Measurements from ENCODE around the gene PRCC. TPM values are rescaled to one million over a fixed set of nuclear protein-coding genes. Genes with fewer than 3 reads are reported as not detected.

The PRCC gene
- total RNA-seq, 1 donor from 2014 or later = 75.5 TPM

DNA sequence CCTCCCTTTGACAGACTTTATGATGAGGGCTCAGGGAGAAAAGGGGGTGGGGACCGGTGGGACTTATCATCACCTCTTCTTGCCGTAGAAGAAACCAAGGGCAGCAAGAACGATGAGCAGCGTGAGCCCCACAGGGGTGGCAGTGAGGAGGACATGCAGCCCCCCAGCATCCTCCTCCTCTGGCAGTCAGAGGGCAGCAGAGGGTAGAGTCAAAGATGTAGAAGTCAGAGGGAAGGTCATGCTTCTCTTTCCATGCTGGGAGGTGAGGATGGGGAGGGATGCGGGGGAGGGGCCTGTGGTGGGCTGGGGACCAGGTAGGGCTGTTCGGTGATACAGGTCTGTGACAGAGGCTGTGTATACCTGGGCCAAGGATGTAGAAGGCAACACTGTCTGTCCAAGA, 76.8 kb downstream of the PRCC start:
- no peaks in the 10 kb centered on the region for H3K79me2 ChIP-seq (ENCODE audit: insufficient read depth, low read length)
- TF ChIP-seq, protein P1, sequence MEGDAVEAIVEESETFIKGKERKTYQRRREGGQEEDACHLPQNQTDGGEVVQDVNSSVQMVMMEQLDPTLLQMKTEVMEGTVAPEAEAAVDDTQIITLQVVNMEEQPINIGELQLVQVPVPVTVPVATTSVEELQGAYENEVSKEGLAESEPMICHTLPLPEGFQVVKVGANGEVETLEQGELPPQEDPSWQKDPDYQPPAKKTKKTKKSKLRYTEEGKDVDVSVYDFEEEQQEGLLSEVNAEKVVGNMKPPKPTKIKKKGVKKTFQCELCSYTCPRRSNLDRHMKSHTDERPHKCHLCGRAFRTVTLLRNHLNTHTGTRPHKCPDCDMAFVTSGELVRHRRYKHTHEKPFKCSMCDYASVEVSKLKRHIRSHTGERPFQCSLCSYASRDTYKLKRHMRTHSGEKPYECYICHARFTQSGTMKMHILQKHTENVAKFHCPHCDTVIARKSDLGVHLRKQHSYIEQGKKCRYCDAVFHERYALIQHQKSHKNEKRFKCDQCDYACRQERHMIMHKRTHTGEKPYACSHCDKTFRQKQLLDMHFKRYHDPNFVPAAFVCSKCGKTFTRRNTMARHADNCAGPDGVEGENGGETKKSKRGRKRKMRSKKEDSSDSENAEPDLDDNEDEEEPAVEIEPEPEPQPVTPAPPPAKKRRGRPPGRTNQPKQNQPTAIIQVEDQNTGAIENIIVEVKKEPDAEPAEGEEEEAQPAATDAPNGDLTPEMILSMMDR (IDR thresholded peaks at IDR 0.05; ENCODE audit: insufficient read depth, low read depth, low read length) = no peak
- no peak for TF ChIP-seq EZH2 (IDR thresholded peaks at IDR 0.05; ENCODE audit: insufficient read depth, low read length)
- H3K4me1 ChIP-seq (ENCODE audit: insufficient read depth, low read length) = no peaks in the 10 kb centered on the region
- Mint-ChIP-seq H3K36me3 (ENCODE audit: low read depth, unreplicated experiment) (peaks cover 4% of the 10 kb centered on the region), H3K4me3 (ENCODE audit: unreplicated experiment) (no peak overlapping the region), H3K27ac (ENCODE audit: unreplicated experiment) (no peak overlapping the region), H3K9me3 (ENCODE audit: unreplicated experiment) (peaks cover 20% of the 10 kb centered on the region), H3K27me3 (ENCODE audit: low read depth, unreplicated experiment) (peaks cover 93% of the 10 kb centered on the region), H3K4me1 (ENCODE audit: low read depth, unreplicated experiment) (peaks cover 4% of the 10 kb centered on the region)
- FAIRE-seq = no peak
- H3K9ac ChIP-seq (ENCODE audit: low read length) = no peak overlapping the region
- H3K4me2 ChIP-seq (ENCODE audit: low read length) = no peak overlapping the region
- H3K4me3 ChIP-seq (ENCODE audit: insufficient read depth, low read depth, low read length) = no peak overlapping the region
- no peaks in the 10 kb centered on the region for H3K36me3 ChIP-seq (ENCODE audit: insufficient read depth, low read length)
- no peak overlapping the region for H3K27ac ChIP-seq (ENCODE audit: low read depth, low read length)
- peaks cover 67% of the 10 kb centered on the region for H3K27me3 ChIP-seq (ENCODE audit: insufficient read depth, low read length)
- no peak for DNase-seq (ENCODE audit: low read depth)
- no peaks in the 10 kb centered on the region for H4K20me1 ChIP-seq (ENCODE audit: insufficient read depth, low read length)
- H3K9me3 ChIP-seq (ENCODE audit: insufficient read depth, low read depth, low read length) = no peaks in the 10 kb centered on the region
- H2AFZ ChIP-seq (ENCODE audit: low read depth, low read length) = no peak overlapping the region

DNA sequence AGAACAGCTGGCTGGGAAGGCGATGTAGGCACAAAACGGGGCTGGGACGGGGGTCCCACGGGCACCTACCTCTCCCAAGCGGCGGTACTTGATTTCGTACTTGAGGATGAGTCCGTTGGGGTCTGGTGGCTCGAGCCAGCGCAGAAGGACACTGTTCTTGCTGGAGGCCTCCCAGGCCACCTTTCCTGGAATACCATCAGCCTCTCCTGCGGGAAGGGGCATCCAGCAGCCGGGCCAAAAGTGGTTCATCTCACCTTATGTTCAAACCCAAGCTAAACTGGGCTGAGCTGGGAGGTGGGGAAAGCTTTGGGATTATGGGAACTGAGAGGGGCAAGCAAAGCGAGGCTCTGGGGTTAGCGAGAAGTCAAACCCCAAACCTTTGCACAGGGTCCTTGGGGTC, 77.3 kb downstream of the PRCC start:
- peak overlapping the region; percentile 41 for H3K4me2 ChIP-seq (ENCODE audit: low read length)
- peaks cover 94% of the 10 kb centered on the region for H3K27me3 Mint-ChIP-seq (ENCODE audit: low read depth, unreplicated experiment)
- H3K4me3 ChIP-seq (ENCODE audit: insufficient read depth, low read depth, low read length) = no peak overlapping the region

More for the DNA sequence above, 77.3 kb downstream of the PRCC start:
- no peaks in the 10 kb centered on the region for H3K79me2 ChIP-seq (ENCODE audit: insufficient read depth, low read length)
- H4K20me1 ChIP-seq (ENCODE audit: insufficient read depth, low read length) = no peaks in the 10 kb centered on the region
- Mint-ChIP-seq H3K9me3 (ENCODE audit: unreplicated experiment) (peaks cover 20% of the 10 kb centered on the region), H3K36me3 (ENCODE audit: low read depth, unreplicated experiment) (peaks cover 4% of the 10 kb centered on the region), H3K27ac (ENCODE audit: unreplicated experiment) (no peak overlapping the region), H3K4me1 (ENCODE audit: low read depth, unreplicated experiment) (peaks cover 4% of the 10 kb centered on the region), H3K4me3 (ENCODE audit: unreplicated experiment) (no peak overlapping the region)
- TF ChIP-seq, protein P1 (IDR thresholded peaks at IDR 0.05; ENCODE audit: insufficient read depth, low read depth, low read length) = no peak
- peak; percentile 50 for TF ChIP-seq EZH2 (IDR thresholded peaks at IDR 0.05; ENCODE audit: insufficient read depth, low read length)
- DNase-seq (ENCODE audit: low read depth) (no peak), FAIRE-seq (no peak)
- H2AFZ ChIP-seq (ENCODE audit: low read depth, low read length) = no peak overlapping the region
- H3K27ac ChIP-seq (ENCODE audit: low read depth, low read length) = no peak overlapping the region
- no peaks in the 10 kb centered on the region for H3K9me3 ChIP-seq (ENCODE audit: insufficient read depth, low read depth, low read length)
- H3K9ac ChIP-seq (ENCODE audit: low read length) = no peak overlapping the region
- H3K4me1 ChIP-seq (ENCODE audit: insufficient read depth, low read length) = no peaks in the 10 kb centered on the region
- H3K36me3 ChIP-seq (ENCODE audit: insufficient read depth, low read length) = no peaks in the 10 kb centered on the region
- H3K27me3 ChIP-seq (ENCODE audit: insufficient read depth, low read length) = peaks cover 70% of the 10 kb centered on the region
